ENCODE measurements around the gene MSL1.

MSL1 gene

GRCh38 chr17:40095944-40096791, 25.6 kb upstream of the MSL1 start:
- POLR2A ChIA-PET (ENCODE audit: low non-redundant PET), result no interaction called here
- no peak for DNase-seq (ENCODE audit: low spot score)
- CTCF ChIA-PET, result no interaction called here
- peak overlapping the region; percentile 98 for H3K27ac ChIP-seq
- TF ChIP-seq, protein P1, sequence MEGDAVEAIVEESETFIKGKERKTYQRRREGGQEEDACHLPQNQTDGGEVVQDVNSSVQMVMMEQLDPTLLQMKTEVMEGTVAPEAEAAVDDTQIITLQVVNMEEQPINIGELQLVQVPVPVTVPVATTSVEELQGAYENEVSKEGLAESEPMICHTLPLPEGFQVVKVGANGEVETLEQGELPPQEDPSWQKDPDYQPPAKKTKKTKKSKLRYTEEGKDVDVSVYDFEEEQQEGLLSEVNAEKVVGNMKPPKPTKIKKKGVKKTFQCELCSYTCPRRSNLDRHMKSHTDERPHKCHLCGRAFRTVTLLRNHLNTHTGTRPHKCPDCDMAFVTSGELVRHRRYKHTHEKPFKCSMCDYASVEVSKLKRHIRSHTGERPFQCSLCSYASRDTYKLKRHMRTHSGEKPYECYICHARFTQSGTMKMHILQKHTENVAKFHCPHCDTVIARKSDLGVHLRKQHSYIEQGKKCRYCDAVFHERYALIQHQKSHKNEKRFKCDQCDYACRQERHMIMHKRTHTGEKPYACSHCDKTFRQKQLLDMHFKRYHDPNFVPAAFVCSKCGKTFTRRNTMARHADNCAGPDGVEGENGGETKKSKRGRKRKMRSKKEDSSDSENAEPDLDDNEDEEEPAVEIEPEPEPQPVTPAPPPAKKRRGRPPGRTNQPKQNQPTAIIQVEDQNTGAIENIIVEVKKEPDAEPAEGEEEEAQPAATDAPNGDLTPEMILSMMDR (conservative IDR thresholded peaks at IDR 0.05; ENCODE audit: low read depth), result no peak

- H3K27ac ChIP-seq, result peak overlapping the region; percentile 98
- DNase-seq (ENCODE audit: low spot score), result no peak
- POLR2A ChIA-PET (ENCODE audit: low non-redundant PET), result no interaction called here
- CTCF ChIA-PET, result interaction anchor here (0.6 to 0.9 kb wide), 2 partner anchors 11 to 38 kb away, joined by 3 read pairs; no protein-coding TSS in a partner anchor
- TF ChIP-seq, protein P1 (conservative IDR thresholded peaks at IDR 0.05; ENCODE audit: low read depth), result no peak
Measured at GRCh38 chr17:40097087-40097486, 24.7 kb upstream of the MSL1 start.

GRCh38 chr17:40097931-40098845, 23.6 kb upstream of the MSL1 start:
- CTCF ChIA-PET, result interaction anchor here (0.5 to 1.0 kb wide), 5 partner anchors 11 to 248 kb away, joined by 3 to 9 read pairs (median 6); no protein-coding TSS in a partner anchor
- POLR2A ChIA-PET (ENCODE audit: low non-redundant PET), result interaction anchor here (1.1 kb wide), 1 partner anchor 14 kb away, joined by 3 read pairs; no protein-coding TSS in a partner anchor
- H3K27ac ChIP-seq, result peak overlapping the region; percentile 98
- DNase-seq (ENCODE audit: low spot score), result peak; percentile 55
- TF ChIP-seq, protein P1 (conservative IDR thresholded peaks at IDR 0.05; ENCODE audit: low read depth), result no peak

DNA sequence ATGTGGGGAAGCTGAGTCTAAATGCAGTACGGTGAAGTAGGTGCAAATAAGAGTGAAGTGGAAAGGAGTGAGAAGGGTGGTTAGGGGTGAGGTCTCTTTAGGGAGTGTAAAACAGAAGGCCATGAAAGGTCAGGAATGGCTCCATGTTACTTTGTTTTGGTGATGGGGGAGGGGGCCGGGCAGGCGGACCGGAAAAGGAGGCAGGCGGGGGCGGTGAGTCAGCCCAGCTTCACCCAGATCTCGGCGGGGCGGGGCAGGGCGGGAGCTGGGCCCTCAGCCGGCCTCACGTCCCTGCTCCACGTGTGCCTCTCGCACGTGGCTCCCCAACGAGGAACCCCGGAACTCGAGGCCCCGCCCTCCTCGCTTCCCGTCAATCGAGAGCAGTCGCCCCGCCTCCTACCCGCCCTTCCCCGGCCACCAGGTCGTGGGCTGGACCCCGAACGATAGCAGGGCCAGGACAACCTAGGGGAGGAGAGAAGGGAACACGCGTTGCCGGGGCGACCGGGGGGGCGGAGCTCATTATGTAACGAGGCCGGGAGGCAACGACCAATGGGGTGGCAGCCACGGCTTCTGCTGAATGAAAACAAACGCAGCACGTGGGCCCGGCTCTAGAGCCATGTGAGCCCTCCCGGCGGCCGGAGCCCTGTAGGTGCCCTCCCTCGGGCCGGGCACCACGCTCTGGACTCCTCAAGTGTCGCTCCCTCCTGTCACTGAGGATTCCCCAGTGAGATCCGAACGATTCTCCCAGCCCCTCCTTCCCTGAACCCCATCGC, 22.7 kb upstream of the MSL1 start:
- DNase-seq (ENCODE audit: low spot score), result peak; percentile 100
- POLR2A ChIA-PET (ENCODE audit: low non-redundant PET), result interaction anchor here (0.7 to 1.1 kb wide), 2 partner anchors 13 to 76 kb away, joined by 3 read pairs; no protein-coding TSS in a partner anchor
- TF ChIP-seq, protein P1 (conservative IDR thresholded peaks at IDR 0.05; ENCODE audit: low read depth), result no peak
- peak overlapping the region; percentile 98 for H3K27ac ChIP-seq
- CTCF ChIA-PET, result interaction anchor here (0.5 to 1.9 kb wide), 6 partner anchors 11 to 137 kb away, joined by 3 to 11 read pairs (median 7); no protein-coding TSS in a partner anchor

GRCh38 chr17:40099619-40100418, 22.0 kb upstream of the MSL1 start:
- H3K27ac ChIP-seq, result peak overlapping the region; percentile 98
- CTCF ChIA-PET, result interaction anchor here (0.6 to 1.9 kb wide), 6 partner anchors 11 to 103 kb away, joined by 3 to 11 read pairs (median 4); no protein-coding TSS in a partner anchor

More at GRCh38 chr17:40099619-40100418, 22.0 kb upstream of the MSL1 start:
- peak; percentile 38 for DNase-seq (ENCODE audit: low spot score)
- TF ChIP-seq, protein P1 (conservative IDR thresholded peaks at IDR 0.05; ENCODE audit: low read depth), result no peak
- POLR2A ChIA-PET (ENCODE audit: low non-redundant PET), result interaction anchor here (1.0 to 1.2 kb wide), 2 partner anchors 12 to 78 kb away, joined by 3 to 6 read pairs; no protein-coding TSS in a partner anchor

All from RWPE1 (cell line).